ENCODE measurements around the gene KMT5B. TPM values are rescaled to one million over a fixed set of nuclear protein-coding genes. Genes with fewer than 3 reads are reported as not detected.
A peak's percentile ranks its signal among the peaks of the same experiment; 100 is the strongest.

Gene KMT5B
- total RNA-seq, 1 donor from 2014 or later = 64.7 TPM

GRCh38 chr11:68120273-68121066 lies 92.6 kb downstream of the KMT5B start:
- Mint-ChIP-seq H3K36me3 (no peaks in the 10 kb centered on the region), H3K27ac (peak overlapping the region; percentile 98), H3K9me3 (no peaks in the 10 kb centered on the region), H3K4me1 (peaks cover 48% of the 10 kb centered on the region), H3K27me3 (ENCODE audit: low read depth) (no peaks in the 10 kb centered on the region), H3K4me3 (peak overlapping the region; percentile 87)
- peak; percentile 48 to 60 for DNase-seq (ENCODE audit: low spot score in 2 of 2, unreplicated experiment in 2 of 2)
- TF ChIP-seq CTCF (IDR thresholded peaks at IDR 0.05; ENCODE audit: unreplicated experiment) = no peak

- peaks cover 45% of the 10 kb centered on the region for H3K4me1 Mint-ChIP-seq
- no peak for TF ChIP-seq CTCF (IDR thresholded peaks at IDR 0.05; ENCODE audit: unreplicated experiment)
- peak overlapping the region; percentile 87 for H3K4me3 Mint-ChIP-seq
- peak overlapping the region; percentile 98 for H3K27ac Mint-ChIP-seq
- H3K9me3 Mint-ChIP-seq = no peaks in the 10 kb centered on the region
- H3K27me3 Mint-ChIP-seq (ENCODE audit: low read depth) = no peaks in the 10 kb centered on the region
- H3K36me3 Mint-ChIP-seq = peaks cover 3% of the 10 kb centered on the region
- no peak for DNase-seq (ENCODE audit: low spot score in 2 of 2, unreplicated experiment in 2 of 2)
These were observed 94.2 kb downstream of the KMT5B start for GRCh38 chr11:68118706-68119448.

- Mint-ChIP-seq H3K4me1 (peaks cover 40% of the 10 kb centered on the region), H3K36me3 (peaks cover 3% of the 10 kb centered on the region), H3K27ac (peak overlapping the region; percentile 98), H3K27me3 (ENCODE audit: low read depth) (no peaks in the 10 kb centered on the region), H3K9me3 (no peaks in the 10 kb centered on the region), H3K4me3 (peak overlapping the region; percentile 87)
- DNase-seq (ENCODE audit: low spot score in 2 of 2, unreplicated experiment in 2 of 2) = no peak
- no peak for TF ChIP-seq CTCF (IDR thresholded peaks at IDR 0.05; ENCODE audit: unreplicated experiment)
These were observed 95.1 kb downstream of the KMT5B start for GRCh38 chr11:68117853-68118470.

- DNase-seq (ENCODE audit: low spot score in 2 of 2, unreplicated experiment in 2 of 2) = no peak
- Mint-ChIP-seq H3K36me3 (peaks cover 6% of the 10 kb centered on the region), H3K9me3 (no peaks in the 10 kb centered on the region), H3K27me3 (ENCODE audit: low read depth) (no peaks in the 10 kb centered on the region), H3K27ac (peak overlapping the region; percentile 90), H3K4me3 (peak overlapping the region; percentile 13), H3K4me1 (peaks cover 33% of the 10 kb centered on the region)
- TF ChIP-seq CTCF (IDR thresholded peaks at IDR 0.05; ENCODE audit: unreplicated experiment) = no peak
These were observed 96.1 kb downstream of the KMT5B start for GRCh38 chr11:68116974-68117373.

- peak overlapping the region; percentile 90 for H3K27ac Mint-ChIP-seq
- TF ChIP-seq CTCF (IDR thresholded peaks at IDR 0.05; ENCODE audit: unreplicated experiment) = no peak
- no peak for DNase-seq (ENCODE audit: low spot score in 2 of 2, unreplicated experiment in 2 of 2)
- no peaks in the 10 kb centered on the region for H3K9me3 Mint-ChIP-seq
- H3K27me3 Mint-ChIP-seq (ENCODE audit: low read depth) = no peaks in the 10 kb centered on the region
- peaks cover 31% of the 10 kb centered on the region for H3K4me1 Mint-ChIP-seq
- no peak overlapping the region for H3K4me3 Mint-ChIP-seq
- peaks cover 10% of the 10 kb centered on the region for H3K36me3 Mint-ChIP-seq
These were observed 97.0 kb downstream of the KMT5B start for GRCh38 chr11:68116126-68116525.

Measured in mesothelial cell of epicardium (in vitro differentiated cells).